ENCODE measurements around the gene TSPAN17. TPM values are rescaled to one million over a fixed set of nuclear protein-coding genes. Genes with fewer than 3 reads are reported as not detected.

TSPAN17 gene
- total RNA-seq, 2 donors from 2014 or later = 24.1 to 37.6 TPM

GRCh38 chr5:176636426-176636825, 10.9 kb upstream of the TSPAN17 start:
- Histone ChIP-seq H3K9me3 (no peaks in the 10 kb centered on the region), H3K27me3 (no peaks in the 10 kb centered on the region), H3K36me3 (replicated peaks in 1 of 2; ENCODE audit: insufficient read depth in 1 of 2, low read depth in 2 of 2) (no peaks in the 10 kb centered on the region), H3K4me3 (no peak overlapping the region), H3K4me1 (no peaks in the 10 kb centered on the region), H3K27ac (no peak overlapping the region)
- ATAC-seq = no peak
- no peak for TF ChIP-seq POLR2A (IDR thresholded peaks at IDR 0.05)
- no peak for TF ChIP-seq CTCF (IDR thresholded peaks at IDR 0.05)
- intact Hi-C loops (cut with DNase I) = no loop called here
- 45 to 53% methylated on average over 9 of the region's 9 CpGs for WGBS, 2 donors
- no peak for DNase-seq

- 52 to 56% methylated on average over 4 of the region's 4 CpGs for WGBS, 2 donors
- TF ChIP-seq POLR2A (IDR thresholded peaks at IDR 0.05) (no peak), CTCF (IDR thresholded peaks at IDR 0.05) (no peak)
- intact Hi-C loops (cut with DNase I) = no loop called here
Measured at GRCh38 chr5:176637556-176637955, 9.7 kb upstream of the TSPAN17 start.

GRCh38 chr5:176638437-176638836, 8.8 kb upstream of the TSPAN17 start:
- Histone ChIP-seq H3K27ac (no peak overlapping the region), H3K4me3 (no peak overlapping the region), H3K27me3 (no peaks in the 10 kb centered on the region), H3K4me1 (no peaks in the 10 kb centered on the region), H3K9me3 (no peaks in the 10 kb centered on the region), H3K36me3 (replicated peaks in 1 of 2; ENCODE audit: insufficient read depth in 1 of 2, low read depth in 2 of 2) (no peaks in the 10 kb centered on the region)
- TF ChIP-seq CTCF (IDR thresholded peaks at IDR 0.05) (no peak), POLR2A (IDR thresholded peaks at IDR 0.05) (no peak)
- WGBS, 2 donors = 85 to 91% methylated on average over 3 of the region's 3 CpGs
- ATAC-seq = no peak
- DNase-seq = no peak
- intact Hi-C loops (cut with DNase I) = no loop called here

More at GRCh38 chr5:176637556-176637955, 9.7 kb upstream of the TSPAN17 start:
- H3K4me1 ChIP-seq = no peaks in the 10 kb centered on the region
- no peaks in the 10 kb centered on the region for H3K9me3 ChIP-seq
- H3K36me3 ChIP-seq (replicated peaks in 1 of 2; ENCODE audit: insufficient read depth in 1 of 2, low read depth in 2 of 2) = no peaks in the 10 kb centered on the region
- ATAC-seq (no peak), DNase-seq (no peak)
- H3K4me3 ChIP-seq = no peak overlapping the region
- no peak overlapping the region for H3K27ac ChIP-seq
- no peaks in the 10 kb centered on the region for H3K27me3 ChIP-seq

GRCh38 chr5:176639208-176639607, 8.1 kb upstream of the TSPAN17 start:
- Histone ChIP-seq H3K4me3 (no peak overlapping the region), H3K27me3 (no peaks in the 10 kb centered on the region), H3K36me3 (replicated peaks in 1 of 2; ENCODE audit: insufficient read depth in 1 of 2, low read depth in 2 of 2) (no peaks in the 10 kb centered on the region), H3K4me1 (no peaks in the 10 kb centered on the region), H3K27ac (no peak overlapping the region), H3K9me3 (no peaks in the 10 kb centered on the region)
- 49 to 50% methylated on average over 2 to 3 of the region's 4 CpGs for WGBS, 2 donors
- DNase-seq = no peak
- no peak for TF ChIP-seq CTCF (IDR thresholded peaks at IDR 0.05)
- no peak for TF ChIP-seq POLR2A (IDR thresholded peaks at IDR 0.05)
- no peak for ATAC-seq
- intact Hi-C loops (cut with DNase I) = no loop called here

GRCh38 chr5:176639981-176640380, 7.3 kb upstream of the TSPAN17 start:
- intact Hi-C loops (cut with DNase I) = no loop called here
- Histone ChIP-seq H3K4me3 (no peak overlapping the region), H3K36me3 (replicated peaks in 1 of 2; ENCODE audit: insufficient read depth in 1 of 2, low read depth in 2 of 2) (no peaks in the 10 kb centered on the region), H3K4me1 (no peaks in the 10 kb centered on the region), H3K27me3 (no peaks in the 10 kb centered on the region), H3K27ac (no peak overlapping the region), H3K9me3 (no peaks in the 10 kb centered on the region)
- TF ChIP-seq CTCF (IDR thresholded peaks at IDR 0.05) (no peak), POLR2A (IDR thresholded peaks at IDR 0.05) (no peak)
- 44 to 47% methylated on average over 3 of the region's 4 CpGs for WGBS, 2 donors
- DNase-seq = peak in 3 of 4 donors; percentile 30 to 38 (median 37)
- ATAC-seq = peak; percentile 31

Measured in body of pancreas (tissue), 4 donors.